Measurements from ENCODE around the gene GARRE1.

DNA sequence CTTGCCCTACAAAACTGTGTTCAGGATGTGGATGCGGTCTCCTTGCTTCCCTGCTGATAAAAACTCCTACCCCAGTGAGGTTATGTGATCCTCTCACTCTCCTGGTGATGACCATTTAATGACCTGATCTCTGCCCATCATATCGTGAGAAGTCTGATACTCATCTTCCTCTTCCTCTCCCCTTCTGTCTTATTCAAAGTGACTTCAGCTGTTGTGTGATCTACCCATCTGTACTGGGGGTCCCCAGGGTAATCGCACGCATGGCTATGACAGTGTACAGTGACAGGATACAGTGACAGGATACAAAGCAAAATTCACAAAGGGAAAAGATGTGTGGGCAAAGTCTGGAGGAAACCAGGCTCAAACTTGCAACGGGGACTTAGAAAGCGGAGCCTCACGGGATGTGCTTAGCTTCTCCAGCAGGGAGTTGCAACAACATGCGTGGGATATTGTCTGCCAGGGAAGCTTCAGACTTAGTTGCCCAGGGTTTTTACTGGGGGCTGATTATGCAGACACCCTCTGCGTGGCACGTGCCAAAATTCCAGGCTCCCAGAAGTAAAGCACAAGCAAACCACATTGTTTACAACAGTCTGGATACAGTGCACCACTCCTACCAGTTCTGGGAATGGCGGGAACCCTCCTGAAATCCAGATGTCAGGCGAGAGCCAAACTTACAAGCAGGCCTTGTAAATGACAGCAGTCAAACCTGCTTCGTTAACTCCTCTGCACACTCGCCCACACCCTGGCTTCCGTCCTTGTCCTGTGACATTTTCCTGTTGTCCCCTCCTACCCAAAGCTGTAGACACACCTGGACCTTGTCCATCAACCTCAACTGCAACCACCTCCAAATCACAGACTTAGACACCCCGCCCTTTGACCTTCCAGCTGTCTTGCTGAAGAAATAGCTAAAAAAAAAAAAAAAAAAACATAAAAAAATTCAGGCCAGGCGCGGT, 18.0 kb upstream of the GARRE1 start:
- TF ChIP-seq, protein P1, sequence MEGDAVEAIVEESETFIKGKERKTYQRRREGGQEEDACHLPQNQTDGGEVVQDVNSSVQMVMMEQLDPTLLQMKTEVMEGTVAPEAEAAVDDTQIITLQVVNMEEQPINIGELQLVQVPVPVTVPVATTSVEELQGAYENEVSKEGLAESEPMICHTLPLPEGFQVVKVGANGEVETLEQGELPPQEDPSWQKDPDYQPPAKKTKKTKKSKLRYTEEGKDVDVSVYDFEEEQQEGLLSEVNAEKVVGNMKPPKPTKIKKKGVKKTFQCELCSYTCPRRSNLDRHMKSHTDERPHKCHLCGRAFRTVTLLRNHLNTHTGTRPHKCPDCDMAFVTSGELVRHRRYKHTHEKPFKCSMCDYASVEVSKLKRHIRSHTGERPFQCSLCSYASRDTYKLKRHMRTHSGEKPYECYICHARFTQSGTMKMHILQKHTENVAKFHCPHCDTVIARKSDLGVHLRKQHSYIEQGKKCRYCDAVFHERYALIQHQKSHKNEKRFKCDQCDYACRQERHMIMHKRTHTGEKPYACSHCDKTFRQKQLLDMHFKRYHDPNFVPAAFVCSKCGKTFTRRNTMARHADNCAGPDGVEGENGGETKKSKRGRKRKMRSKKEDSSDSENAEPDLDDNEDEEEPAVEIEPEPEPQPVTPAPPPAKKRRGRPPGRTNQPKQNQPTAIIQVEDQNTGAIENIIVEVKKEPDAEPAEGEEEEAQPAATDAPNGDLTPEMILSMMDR (IDR thresholded peaks at IDR 0.05): no peak
- TF ChIP-seq POLR2A (IDR thresholded peaks at IDR 0.05): no peak

Measured in adrenal gland (tissue), 5 donors.